Measurements from ENCODE around the gene VTI1B. TPM values are rescaled to one million over a fixed set of nuclear protein-coding genes. Genes with fewer than 3 reads are reported as not detected.

The VTI1B gene
- total RNA-seq, 1 donor from 2014 or later = 122 TPM

DNA sequence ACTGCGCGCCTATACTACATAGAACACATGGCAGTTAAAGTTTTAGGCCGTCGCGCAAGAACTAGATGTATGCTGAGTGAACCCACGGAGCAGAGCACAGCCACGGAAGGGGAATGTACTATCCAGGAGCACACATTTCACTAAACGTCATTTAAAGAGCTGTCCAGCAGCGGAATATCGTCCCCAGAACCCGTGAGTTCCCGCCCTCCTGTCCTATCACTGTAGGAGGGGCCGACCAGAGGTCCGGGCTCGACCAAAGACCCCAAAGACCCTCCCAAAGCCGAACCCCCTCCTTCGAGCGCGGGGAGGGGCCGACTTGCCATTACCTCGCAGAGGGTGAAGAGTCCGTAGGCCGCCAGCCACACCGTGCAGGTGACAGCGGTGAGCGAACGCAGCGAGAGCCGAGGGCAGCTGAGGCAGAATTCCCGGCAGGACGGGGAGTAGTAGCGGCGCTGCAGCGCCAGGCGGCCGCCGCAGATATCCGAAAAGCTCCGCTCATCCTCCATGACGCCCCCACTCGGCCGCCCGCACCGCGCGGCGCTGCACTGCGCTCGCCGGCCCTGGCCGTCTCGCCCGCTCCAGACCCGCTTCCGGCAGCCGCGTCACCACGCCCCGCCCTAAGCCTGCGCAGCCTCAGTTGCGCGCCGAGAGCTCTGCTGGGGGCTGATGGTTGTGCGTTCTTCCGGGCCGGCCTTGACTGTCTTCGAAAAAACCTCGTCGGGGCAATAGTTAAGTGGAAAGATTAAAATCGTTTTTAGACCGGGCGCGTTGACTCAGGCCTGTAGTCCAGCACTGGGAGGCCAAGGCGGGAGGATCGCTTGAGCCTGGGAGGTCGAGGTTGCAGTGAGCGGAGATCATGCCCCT lies 74.5 kb downstream of the VTI1B start, which contains the start of gene PIGH:
Gene PIGH, minus strand, starts transcription at position 571 of the 864 bp plus-strand sequence. Its CDS starts 65 bp downstream, at position 506.
- peak; percentile 99 for ATAC-seq
- Histone ChIP-seq H3K27ac (peak within 1 kb of the TSS; percentile 88), H3K4me1 (peaks cover 14% of the 10 kb centered on the region), H3K4me3 (peak within 1 kb of the TSS; percentile 100), H3K27me3 (no peaks in the 10 kb centered on the region), H3K36me3 (no peaks in the 10 kb centered on the region), H3K9me3 (no peaks in the 10 kb centered on the region)
- intact Hi-C loops (cut with DNase I) = no loop called here
- TF ChIP-seq, protein P1, sequence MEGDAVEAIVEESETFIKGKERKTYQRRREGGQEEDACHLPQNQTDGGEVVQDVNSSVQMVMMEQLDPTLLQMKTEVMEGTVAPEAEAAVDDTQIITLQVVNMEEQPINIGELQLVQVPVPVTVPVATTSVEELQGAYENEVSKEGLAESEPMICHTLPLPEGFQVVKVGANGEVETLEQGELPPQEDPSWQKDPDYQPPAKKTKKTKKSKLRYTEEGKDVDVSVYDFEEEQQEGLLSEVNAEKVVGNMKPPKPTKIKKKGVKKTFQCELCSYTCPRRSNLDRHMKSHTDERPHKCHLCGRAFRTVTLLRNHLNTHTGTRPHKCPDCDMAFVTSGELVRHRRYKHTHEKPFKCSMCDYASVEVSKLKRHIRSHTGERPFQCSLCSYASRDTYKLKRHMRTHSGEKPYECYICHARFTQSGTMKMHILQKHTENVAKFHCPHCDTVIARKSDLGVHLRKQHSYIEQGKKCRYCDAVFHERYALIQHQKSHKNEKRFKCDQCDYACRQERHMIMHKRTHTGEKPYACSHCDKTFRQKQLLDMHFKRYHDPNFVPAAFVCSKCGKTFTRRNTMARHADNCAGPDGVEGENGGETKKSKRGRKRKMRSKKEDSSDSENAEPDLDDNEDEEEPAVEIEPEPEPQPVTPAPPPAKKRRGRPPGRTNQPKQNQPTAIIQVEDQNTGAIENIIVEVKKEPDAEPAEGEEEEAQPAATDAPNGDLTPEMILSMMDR (IDR thresholded peaks at IDR 0.05) = peak; percentile 63
- peak; percentile 95 for DNase-seq

Other genes with a start within 250 kb of the VTI1B start
- 5.4 TPM for gene TMEM229B, start 185.9 kb downstream of the VTI1B start, total RNA-seq
- 2.3 TPM for gene PLEKHH1, start 141.3 kb downstream of the VTI1B start, total RNA-seq
- gene PIGH, start 74.4 kb downstream of the VTI1B start, total RNA-seq = 24.2 TPM
- 2.0 TPM for gene ARG2, start 54.7 kb downstream of the VTI1B start, total RNA-seq
- 58.4 TPM for gene RDH11, start 21.1 kb upstream of the VTI1B start, total RNA-seq
- 0.20 TPM for gene RDH12, start 27.3 kb upstream of the VTI1B start, total RNA-seq
- gene ZFYVE26, start 142.0 kb upstream of the VTI1B start, total RNA-seq = 42.9 TPM
- 11.5 TPM for gene RAD51B, start 145.1 kb upstream of the VTI1B start, total RNA-seq

Measured in upper lobe of right lung (tissue), 1 donor.